Measurements from ENCODE around the gene SLC25A21. TPM values are rescaled to one million over a fixed set of nuclear protein-coding genes. Genes with fewer than 3 reads are reported as not detected.
"Not testable (repeated sequence)": the region's sequence is repeated elsewhere in the genome, so short reads cannot be mapped to it uniquely, and the experiment has no call there.

SLC25A21 gene
- polyA plus RNA-seq, 2 donors, result 0.53 to 0.74 TPM

DNA sequence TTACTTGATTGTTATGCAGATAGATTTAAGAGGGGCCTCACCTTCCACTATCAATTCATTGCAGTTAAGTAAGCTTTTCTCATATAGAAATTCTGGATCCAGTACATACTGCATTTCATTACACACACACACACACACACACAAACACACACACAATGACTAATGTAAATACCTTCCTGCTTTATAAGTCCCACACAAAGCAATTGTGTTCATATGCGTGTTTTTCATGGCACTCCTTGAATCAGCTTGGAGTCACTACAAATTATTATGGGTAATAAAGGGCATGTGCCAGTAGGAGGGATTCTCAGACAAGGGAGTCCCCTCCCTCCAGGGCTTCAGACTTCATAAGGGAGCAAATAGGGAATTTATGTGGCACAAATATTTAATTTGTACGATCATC, 29.9 kb upstream of the SLC25A21 start:
- H3K9me3 ChIP-seq (ENCODE audit: control insufficient read depth in 2 of 2, insufficient read depth in 1 of 2, low read depth in 1 of 2, low read length in 1 of 2), result peaks cover 0 to 7% of the 10 kb centered on the region in 2 donors
- no peaks in the 10 kb centered on the region for H3K27me3 ChIP-seq (ENCODE audit: control insufficient read depth in 1 of 2, insufficient read depth in 2 of 2, low read length in 2 of 2)
- H3K4me3 ChIP-seq (ENCODE audit: low read depth in 1 of 2, low read length in 2 of 2), result no peak overlapping the region
- no peaks in the 10 kb centered on the region for H3K4me1 ChIP-seq (ENCODE audit: control insufficient read depth in 2 of 2, insufficient read depth in 2 of 2, low read length in 1 of 2)
- no peak overlapping the region for H3K27ac ChIP-seq (ENCODE audit: low read depth in 2 of 2, low read length in 1 of 2)
- WGBS, 2 donors, result 68 to 84% methylated on average over 2 of the region's 2 CpGs
- H3K36me3 ChIP-seq (ENCODE audit: control insufficient read depth in 2 of 2, insufficient read depth in 2 of 2, low read length in 1 of 2), result no peaks in the 10 kb centered on the region

DNA sequence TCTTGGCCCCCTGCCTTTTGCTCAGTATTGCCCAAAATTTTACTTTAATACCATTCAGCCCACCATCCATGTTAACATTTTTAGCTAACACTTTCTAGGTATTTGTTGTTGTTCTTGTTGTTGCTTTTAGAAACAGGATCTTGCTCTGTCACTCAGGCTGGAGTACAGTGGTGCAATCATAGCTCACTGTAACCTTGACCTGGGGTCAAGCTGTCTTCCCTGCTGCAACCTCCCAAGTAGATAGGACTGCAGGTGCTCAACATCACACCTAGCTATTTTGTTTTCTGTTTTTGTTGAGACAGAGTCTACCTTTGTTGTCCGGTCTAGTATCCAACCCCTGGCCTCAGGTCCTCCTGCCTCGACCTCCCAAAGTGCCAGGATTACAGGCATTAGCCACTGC, 29.3 kb upstream of the SLC25A21 start:
- Histone ChIP-seq H3K9me3 (ENCODE audit: control insufficient read depth in 2 of 2, insufficient read depth in 1 of 2, low read depth in 1 of 2, low read length in 1 of 2) (peaks cover 0 to 7% of the 10 kb centered on the region in 2 donors), H3K27ac (ENCODE audit: low read depth in 2 of 2, low read length in 1 of 2) (no peak overlapping the region), H3K4me1 (ENCODE audit: control insufficient read depth in 2 of 2, insufficient read depth in 2 of 2, low read length in 1 of 2) (no peaks in the 10 kb centered on the region), H3K27me3 (ENCODE audit: control insufficient read depth in 1 of 2, insufficient read depth in 2 of 2, low read length in 2 of 2) (no peaks in the 10 kb centered on the region), H3K4me3 (ENCODE audit: low read depth in 1 of 2, low read length in 2 of 2) (no peak overlapping the region), H3K36me3 (ENCODE audit: control insufficient read depth in 2 of 2, insufficient read depth in 2 of 2, low read length in 1 of 2) (no peaks in the 10 kb centered on the region)
- 95 to 96% methylated on average over 2 of the region's 2 CpGs for WGBS, 2 donors

DNA sequence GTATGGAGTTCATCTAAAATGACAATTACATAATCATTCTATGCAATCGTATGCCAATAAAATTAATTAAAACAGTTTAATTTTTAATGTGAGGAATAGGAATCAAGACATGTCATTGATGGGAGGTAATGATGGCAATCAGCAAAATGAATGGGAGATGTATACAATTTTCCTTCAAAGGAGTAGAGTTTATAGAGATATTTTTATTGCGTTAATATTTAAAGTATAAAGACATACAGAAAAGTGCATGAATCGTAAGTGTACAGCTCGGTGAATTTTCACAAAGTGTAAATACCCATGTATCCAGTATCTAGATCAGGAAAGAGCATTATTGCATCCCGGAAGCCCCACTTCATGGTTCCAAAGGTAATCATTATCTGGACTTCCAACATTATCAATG, 26.5 kb upstream of the SLC25A21 start:
- 85 to 92% methylated on average over 5 of the region's 5 CpGs for WGBS, 2 donors
- H3K4me3 ChIP-seq (ENCODE audit: low read depth in 1 of 2, low read length in 2 of 2), result peak overlapping the region in 1 of 2 donors; percentile 77
- H3K27me3 ChIP-seq (ENCODE audit: control insufficient read depth in 1 of 2, insufficient read depth in 2 of 2, low read length in 2 of 2), result no peaks in the 10 kb centered on the region

GRCh38 chr14:37198273-37198598, 25.8 kb upstream of the SLC25A21 start:
- no peaks in the 10 kb centered on the region for H3K9me3 ChIP-seq (ENCODE audit: control insufficient read depth in 2 of 2, insufficient read depth in 1 of 2, low read depth in 1 of 2, low read length in 1 of 2)

More for the DNA sequence above, 26.5 kb upstream of the SLC25A21 start:
- Histone ChIP-seq H3K4me1 (ENCODE audit: control insufficient read depth in 2 of 2, insufficient read depth in 2 of 2, low read length in 1 of 2) (no peaks in the 10 kb centered on the region), H3K36me3 (ENCODE audit: control insufficient read depth in 2 of 2, insufficient read depth in 2 of 2, low read length in 1 of 2) (no peaks in the 10 kb centered on the region), H3K9me3 (ENCODE audit: control insufficient read depth in 2 of 2, insufficient read depth in 1 of 2, low read depth in 1 of 2, low read length in 1 of 2) (no peaks in the 10 kb centered on the region), H3K27ac (ENCODE audit: low read depth in 2 of 2, low read length in 1 of 2) (no peak overlapping the region)

DNA sequence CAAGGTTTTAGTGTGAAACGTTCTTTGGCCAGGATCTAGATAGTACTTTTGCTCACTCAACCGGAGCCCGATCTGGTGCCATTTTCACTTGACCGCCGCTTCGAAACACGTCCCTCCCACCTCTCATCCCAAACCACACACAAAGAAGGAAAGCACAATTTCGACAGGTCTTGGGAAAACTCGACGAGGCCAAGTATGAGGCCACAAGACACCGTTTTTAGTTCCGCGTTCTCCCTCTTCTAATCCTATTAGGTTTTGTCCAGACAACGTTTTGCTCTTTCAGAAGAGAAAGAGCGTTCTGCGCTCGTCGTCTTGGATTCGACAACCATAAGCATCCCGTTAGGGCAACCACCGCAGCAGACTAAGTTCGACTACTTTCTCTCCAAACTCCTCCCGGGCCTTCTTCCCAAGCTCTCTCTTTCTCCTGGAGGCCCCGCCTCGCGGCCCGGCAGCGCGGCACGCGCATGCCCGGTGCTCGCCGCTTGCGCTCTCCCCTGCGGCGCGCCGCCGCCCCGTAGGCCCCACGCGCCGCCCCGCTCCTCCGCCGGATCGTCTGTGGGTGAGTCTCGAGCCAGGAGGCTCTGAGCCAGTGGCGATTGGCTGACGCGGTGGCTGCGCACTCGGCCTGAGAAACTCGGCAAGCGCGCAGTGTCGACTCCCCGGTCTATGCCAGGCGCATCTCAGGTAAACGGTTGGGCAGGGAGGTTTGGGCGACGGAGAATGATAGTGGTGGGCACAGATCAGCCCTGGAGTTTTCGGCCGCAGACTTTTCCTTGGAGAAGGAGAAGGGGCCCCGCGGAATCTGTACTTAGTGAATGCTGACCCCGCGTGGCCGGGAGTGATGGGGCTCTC, 25.2 kb upstream of the SLC25A21 start, which contains the start of gene MIPOL1:
Gene MIPOL1, plus strand, starts transcription at position 517 of the 852 bp plus-strand sequence. CDS start 49,952 bp downstream, outside the sequence.
- H3K4me1 ChIP-seq (ENCODE audit: control insufficient read depth in 2 of 2, insufficient read depth in 2 of 2, low read length in 1 of 2), result no peaks in the 10 kb centered on the region
- H3K9me3 ChIP-seq (ENCODE audit: control insufficient read depth in 2 of 2, insufficient read depth in 1 of 2, low read depth in 1 of 2, low read length in 1 of 2), result no peaks in the 10 kb centered on the region
- WGBS, 2 donors, result 2 to 4% methylated on average over 70 of the region's 70 CpGs
- H3K4me3 ChIP-seq (ENCODE audit: low read depth in 1 of 2, low read length in 2 of 2), result peak within 1 kb of the TSS; percentile 74 to 77
- H3K27me3 ChIP-seq (ENCODE audit: control insufficient read depth in 1 of 2, insufficient read depth in 2 of 2, low read length in 2 of 2), result no peaks in the 10 kb centered on the region
- no peaks in the 10 kb centered on the region for H3K36me3 ChIP-seq (ENCODE audit: control insufficient read depth in 2 of 2, insufficient read depth in 2 of 2, low read length in 1 of 2)
- H3K27ac ChIP-seq (ENCODE audit: low read depth in 2 of 2, low read length in 1 of 2), result peak within 1 kb of the TSS; percentile 93 to 95

More at GRCh38 chr14:37198273-37198598, 25.8 kb upstream of the SLC25A21 start:
- H3K36me3 ChIP-seq (ENCODE audit: control insufficient read depth in 2 of 2, insufficient read depth in 2 of 2, low read length in 1 of 2), result no peaks in the 10 kb centered on the region
- 6 to 8% methylated on average over 11 of the region's 11 CpGs for WGBS, 2 donors
- no peaks in the 10 kb centered on the region for H3K27me3 ChIP-seq (ENCODE audit: control insufficient read depth in 1 of 2, insufficient read depth in 2 of 2, low read length in 2 of 2)
- H3K27ac ChIP-seq (ENCODE audit: low read depth in 2 of 2, low read length in 1 of 2), result peak overlapping the region; percentile 93 to 95
- H3K4me3 ChIP-seq (ENCODE audit: low read depth in 1 of 2, low read length in 2 of 2), result peak overlapping the region; percentile 74 to 77
- H3K4me1 ChIP-seq (ENCODE audit: control insufficient read depth in 2 of 2, insufficient read depth in 2 of 2, low read length in 1 of 2), result no peaks in the 10 kb centered on the region

- no peaks in the 10 kb centered on the region for H3K4me1 ChIP-seq (ENCODE audit: control insufficient read depth in 2 of 2, insufficient read depth in 2 of 2, low read length in 1 of 2)
- H3K27ac ChIP-seq (ENCODE audit: low read depth in 2 of 2, low read length in 1 of 2), result peak overlapping the region; percentile 93 to 95
- H3K36me3 ChIP-seq (ENCODE audit: control insufficient read depth in 2 of 2, insufficient read depth in 2 of 2, low read length in 1 of 2), result no peaks in the 10 kb centered on the region
- H3K9me3 ChIP-seq (ENCODE audit: control insufficient read depth in 2 of 2, insufficient read depth in 1 of 2, low read depth in 1 of 2, low read length in 1 of 2), result no peaks in the 10 kb centered on the region
- H3K27me3 ChIP-seq (ENCODE audit: control insufficient read depth in 1 of 2, insufficient read depth in 2 of 2, low read length in 2 of 2), result no peaks in the 10 kb centered on the region
- H3K4me3 ChIP-seq (ENCODE audit: low read depth in 1 of 2, low read length in 2 of 2), result peak overlapping the region; percentile 74 to 77
- WGBS, 2 donors, result 90 to 91% methylated on average over 17 of the region's 17 CpGs
Observed at GRCh38 chr14:37196604-37197420, 24.4 kb upstream of the SLC25A21 start.

GRCh38 chr14:37195327-37195726, 22.9 kb upstream of the SLC25A21 start:
- Histone ChIP-seq H3K4me1 (ENCODE audit: control insufficient read depth in 2 of 2, insufficient read depth in 2 of 2, low read length in 1 of 2) (no peaks in the 10 kb centered on the region), H3K27ac (ENCODE audit: low read depth in 2 of 2, low read length in 1 of 2) (no peak overlapping the region), H3K9me3 (ENCODE audit: control insufficient read depth in 2 of 2, insufficient read depth in 1 of 2, low read depth in 1 of 2, low read length in 1 of 2) (no peaks in the 10 kb centered on the region), H3K27me3 (ENCODE audit: control insufficient read depth in 1 of 2, insufficient read depth in 2 of 2, low read length in 2 of 2) (no peaks in the 10 kb centered on the region), H3K4me3 (ENCODE audit: low read depth in 1 of 2, low read length in 2 of 2) (no peak overlapping the region), H3K36me3 (ENCODE audit: control insufficient read depth in 2 of 2, insufficient read depth in 2 of 2, low read length in 1 of 2) (no peaks in the 10 kb centered on the region)
- WGBS, 2 donors, result 66 to 72% methylated on average over 1 of the region's 1 CpG

GRCh38 chr14:37194698-37195097, 22.3 kb upstream of the SLC25A21 start:
- H3K4me3 ChIP-seq (ENCODE audit: low read depth in 1 of 2, low read length in 2 of 2), result no peak overlapping the region
- H3K27ac ChIP-seq (ENCODE audit: low read depth in 2 of 2, low read length in 1 of 2), result no peak overlapping the region
- H3K4me1 ChIP-seq (ENCODE audit: control insufficient read depth in 2 of 2, insufficient read depth in 2 of 2, low read length in 1 of 2), result no peaks in the 10 kb centered on the region
- H3K9me3 ChIP-seq (ENCODE audit: control insufficient read depth in 2 of 2, insufficient read depth in 1 of 2, low read depth in 1 of 2, low read length in 1 of 2), result no peaks in the 10 kb centered on the region
- 72 to 86% methylated on average over 2 of the region's 2 CpGs for WGBS, 2 donors
- H3K36me3 ChIP-seq (ENCODE audit: control insufficient read depth in 2 of 2, insufficient read depth in 2 of 2, low read length in 1 of 2), result no peaks in the 10 kb centered on the region
- H3K27me3 ChIP-seq (ENCODE audit: control insufficient read depth in 1 of 2, insufficient read depth in 2 of 2, low read length in 2 of 2), result no peaks in the 10 kb centered on the region

DNA sequence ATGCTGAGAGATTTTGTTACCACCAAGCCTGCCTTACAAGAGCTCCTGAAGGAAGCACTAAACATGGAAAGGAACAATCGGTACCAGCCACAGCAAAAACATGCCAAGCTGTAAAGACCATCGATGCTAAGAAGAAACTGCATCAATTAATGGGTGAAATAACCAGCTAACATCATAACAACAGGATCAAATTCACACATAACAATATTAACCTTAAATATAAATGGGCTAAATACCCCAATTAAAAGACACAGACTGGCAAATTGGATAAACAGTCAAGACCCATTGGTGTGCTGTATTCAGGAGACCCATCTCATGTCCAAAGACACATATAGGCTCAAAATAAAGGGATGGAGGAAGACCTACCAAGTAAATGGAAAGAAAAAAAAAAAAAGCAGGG, 17.3 kb upstream of the SLC25A21 start:
- not testable (repeated sequence) for H3K4me3 ChIP-seq (ENCODE audit: low read depth in 1 of 2, low read length in 2 of 2); H3K9me3 ChIP-seq (ENCODE audit: control insufficient read depth in 2 of 2, insufficient read depth in 1 of 2, low read depth in 1 of 2, low read length in 1 of 2); H3K27me3 ChIP-seq (ENCODE audit: control insufficient read depth in 1 of 2, insufficient read depth in 2 of 2, low read length in 2 of 2); H3K36me3 ChIP-seq (ENCODE audit: control insufficient read depth in 2 of 2, insufficient read depth in 2 of 2, low read length in 1 of 2); H3K27ac ChIP-seq (ENCODE audit: low read depth in 2 of 2, low read length in 1 of 2); H3K4me1 ChIP-seq (ENCODE audit: control insufficient read depth in 2 of 2, insufficient read depth in 2 of 2, low read length in 1 of 2)
- 94 to 97% methylated on average over 2 of the region's 2 CpGs for WGBS, 2 donors

Measured in esophagus (tissue), 2 donors.